ENCODE data around the gene PHF8.

PHF8 gene

DNA sequence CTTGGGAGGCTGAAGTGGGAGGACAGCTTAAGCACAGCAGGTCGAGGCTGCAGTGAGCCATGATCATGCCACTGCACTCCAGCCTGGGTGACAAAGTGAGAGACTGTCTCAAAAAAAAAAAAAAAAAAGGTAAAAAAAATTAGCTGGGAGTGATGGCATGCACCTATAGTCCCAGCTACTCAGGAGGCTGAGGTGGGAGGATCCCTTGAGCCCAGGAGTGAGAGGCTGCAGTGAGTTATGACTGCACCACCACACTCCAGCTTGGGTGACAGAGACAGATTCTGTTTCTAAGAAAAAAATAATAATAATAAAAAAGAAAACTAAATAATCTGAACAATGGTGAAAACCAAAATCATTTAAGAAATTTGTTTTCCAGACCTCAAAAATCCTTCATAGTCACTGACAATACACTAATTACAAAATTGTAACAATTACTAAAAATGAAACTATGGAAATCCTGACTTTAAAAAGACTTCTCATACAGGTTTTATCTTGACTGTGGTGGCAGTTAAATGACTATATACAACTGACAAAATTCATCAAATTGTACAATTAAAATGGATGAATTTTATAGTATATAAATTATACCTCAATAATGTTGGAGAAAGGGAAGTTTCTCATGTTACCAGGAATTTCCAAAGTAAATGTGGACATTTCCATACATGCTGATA, 31.3 kb downstream of the PHF8 start:
- no peak overlapping the region for H3K27ac ChIP-seq (ENCODE audit: low read depth, low read length)
- H3K27me3 ChIP-seq (ENCODE audit: low read length) = no peaks in the 10 kb centered on the region
- no peaks in the 10 kb centered on the region for H3K79me2 ChIP-seq (ENCODE audit: insufficient read depth, low read length)
- no peak for TF ChIP-seq EZH2phosphoT487 (conservative IDR thresholded peaks at IDR 0.05; ENCODE audit: low read length)
- TF ChIP-seq, protein P1, sequence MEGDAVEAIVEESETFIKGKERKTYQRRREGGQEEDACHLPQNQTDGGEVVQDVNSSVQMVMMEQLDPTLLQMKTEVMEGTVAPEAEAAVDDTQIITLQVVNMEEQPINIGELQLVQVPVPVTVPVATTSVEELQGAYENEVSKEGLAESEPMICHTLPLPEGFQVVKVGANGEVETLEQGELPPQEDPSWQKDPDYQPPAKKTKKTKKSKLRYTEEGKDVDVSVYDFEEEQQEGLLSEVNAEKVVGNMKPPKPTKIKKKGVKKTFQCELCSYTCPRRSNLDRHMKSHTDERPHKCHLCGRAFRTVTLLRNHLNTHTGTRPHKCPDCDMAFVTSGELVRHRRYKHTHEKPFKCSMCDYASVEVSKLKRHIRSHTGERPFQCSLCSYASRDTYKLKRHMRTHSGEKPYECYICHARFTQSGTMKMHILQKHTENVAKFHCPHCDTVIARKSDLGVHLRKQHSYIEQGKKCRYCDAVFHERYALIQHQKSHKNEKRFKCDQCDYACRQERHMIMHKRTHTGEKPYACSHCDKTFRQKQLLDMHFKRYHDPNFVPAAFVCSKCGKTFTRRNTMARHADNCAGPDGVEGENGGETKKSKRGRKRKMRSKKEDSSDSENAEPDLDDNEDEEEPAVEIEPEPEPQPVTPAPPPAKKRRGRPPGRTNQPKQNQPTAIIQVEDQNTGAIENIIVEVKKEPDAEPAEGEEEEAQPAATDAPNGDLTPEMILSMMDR (IDR thresholded peaks at IDR 0.05; ENCODE audit: insufficient read depth, low read length, poor library complexity, severe bottlenecking) = no peak
- H4K20me1 ChIP-seq (ENCODE audit: low read depth, low read length) = no peaks in the 10 kb centered on the region
- no peak overlapping the region for H3K9ac ChIP-seq (ENCODE audit: low read length)
- no peak overlapping the region for H3K4me2 ChIP-seq (ENCODE audit: low read depth, low read length, poor library complexity, severe bottlenecking)
- H3K4me3 ChIP-seq (ENCODE audit: insufficient read depth, low read length, poor library complexity, severe bottlenecking) = no peak overlapping the region
- no peak overlapping the region for H2AFZ ChIP-seq (ENCODE audit: low read depth, low read length, severe bottlenecking)
- no peaks in the 10 kb centered on the region for H3K9me2 ChIP-seq (replicated peaks; ENCODE audit: insufficient read depth, low read length)
- no peaks in the 10 kb centered on the region for H3K36me3 ChIP-seq (ENCODE audit: low read length)
- no peaks in the 10 kb centered on the region for H3F3A ChIP-seq (ENCODE audit: insufficient read depth)
- no peaks in the 10 kb centered on the region for H3K9me3 ChIP-seq (ENCODE audit: insufficient read depth, low read length)

DNA sequence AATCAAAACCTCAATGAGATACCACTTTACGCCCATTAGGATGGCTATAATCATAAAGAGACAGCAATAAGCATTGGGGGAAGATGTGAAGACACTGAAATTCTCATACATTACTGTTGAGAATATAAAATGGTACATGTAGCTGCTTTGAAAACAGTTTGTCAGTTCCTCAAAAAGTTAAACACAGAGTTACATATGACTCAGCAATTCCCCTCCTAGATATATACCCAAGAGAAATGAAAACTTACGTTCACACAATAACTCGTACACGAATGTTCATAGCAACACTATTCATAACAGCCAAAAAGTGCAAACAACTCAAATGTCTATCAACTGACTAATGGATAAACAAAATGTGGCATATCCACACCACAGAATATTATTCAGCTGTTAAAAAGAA, 36.6 kb downstream of the PHF8 start:
- H2AFZ ChIP-seq (ENCODE audit: low read depth, low read length, severe bottlenecking) = no peak overlapping the region

DNA sequence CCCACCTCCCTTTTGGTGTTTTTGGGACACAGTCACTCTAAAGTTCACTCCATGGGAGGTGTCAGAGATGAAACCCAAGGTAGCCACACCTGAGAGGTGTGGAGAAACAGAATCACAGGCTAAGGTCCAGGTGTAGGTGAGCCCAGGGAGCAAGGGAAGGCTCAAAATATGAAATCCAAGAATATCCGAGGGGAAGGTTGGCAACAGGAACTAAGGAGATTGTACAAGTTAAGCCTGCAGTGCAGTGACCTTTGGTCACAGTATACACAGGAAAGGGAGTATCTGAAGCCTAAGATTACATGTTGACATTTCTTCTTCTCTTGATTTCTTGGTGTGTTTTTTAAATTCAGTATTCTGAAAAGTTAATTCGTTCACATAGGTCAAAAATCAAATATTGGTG, 46.5 kb downstream of the PHF8 start:
- H4K20me1 ChIP-seq (ENCODE audit: low read depth, low read length) = no peaks in the 10 kb centered on the region
- H3K9me2 ChIP-seq (replicated peaks; ENCODE audit: insufficient read depth, low read length) = no peaks in the 10 kb centered on the region
- no peak overlapping the region for H3K9ac ChIP-seq (ENCODE audit: low read length)
- H3F3A ChIP-seq (ENCODE audit: insufficient read depth) = no peaks in the 10 kb centered on the region
- no peaks in the 10 kb centered on the region for H3K79me2 ChIP-seq (ENCODE audit: insufficient read depth, low read length)
- no peaks in the 10 kb centered on the region for H3K9me3 ChIP-seq (ENCODE audit: insufficient read depth, low read length)
- H3K36me3 ChIP-seq (ENCODE audit: low read length) = no peaks in the 10 kb centered on the region
- H3K4me2 ChIP-seq (ENCODE audit: low read depth, low read length, poor library complexity, severe bottlenecking) = no peak overlapping the region
- H3K4me3 ChIP-seq (ENCODE audit: insufficient read depth, low read length, poor library complexity, severe bottlenecking) = no peak overlapping the region
- no peak overlapping the region for H3K27ac ChIP-seq (ENCODE audit: low read depth, low read length)
- TF ChIP-seq EZH2phosphoT487 (conservative IDR thresholded peaks at IDR 0.05; ENCODE audit: low read length) = no peak
- H2AFZ ChIP-seq (ENCODE audit: low read depth, low read length, severe bottlenecking) = no peak overlapping the region
- H3K27me3 ChIP-seq (ENCODE audit: low read length) = no peaks in the 10 kb centered on the region

More for the DNA sequence above, 36.6 kb downstream of the PHF8 start:
- Histone ChIP-seq H3F3A (ENCODE audit: insufficient read depth) (no peaks in the 10 kb centered on the region), H3K9ac (ENCODE audit: low read length) (no peak overlapping the region), H4K20me1 (ENCODE audit: low read depth, low read length) (no peaks in the 10 kb centered on the region), H3K27me3 (ENCODE audit: low read length) (no peaks in the 10 kb centered on the region), H3K4me2 (ENCODE audit: low read depth, low read length, poor library complexity, severe bottlenecking) (no peak overlapping the region), H3K9me2 (replicated peaks; ENCODE audit: insufficient read depth, low read length) (no peaks in the 10 kb centered on the region), H3K79me2 (ENCODE audit: insufficient read depth, low read length) (no peaks in the 10 kb centered on the region), H3K27ac (ENCODE audit: low read depth, low read length) (no peak overlapping the region), H3K4me3 (ENCODE audit: insufficient read depth, low read length, poor library complexity, severe bottlenecking) (no peak overlapping the region), H3K36me3 (ENCODE audit: low read length) (no peaks in the 10 kb centered on the region), H3K9me3 (ENCODE audit: insufficient read depth, low read length) (no peaks in the 10 kb centered on the region)
- TF ChIP-seq, protein P1 (IDR thresholded peaks at IDR 0.05; ENCODE audit: insufficient read depth, low read length, poor library complexity, severe bottlenecking) = no peak

DNA sequence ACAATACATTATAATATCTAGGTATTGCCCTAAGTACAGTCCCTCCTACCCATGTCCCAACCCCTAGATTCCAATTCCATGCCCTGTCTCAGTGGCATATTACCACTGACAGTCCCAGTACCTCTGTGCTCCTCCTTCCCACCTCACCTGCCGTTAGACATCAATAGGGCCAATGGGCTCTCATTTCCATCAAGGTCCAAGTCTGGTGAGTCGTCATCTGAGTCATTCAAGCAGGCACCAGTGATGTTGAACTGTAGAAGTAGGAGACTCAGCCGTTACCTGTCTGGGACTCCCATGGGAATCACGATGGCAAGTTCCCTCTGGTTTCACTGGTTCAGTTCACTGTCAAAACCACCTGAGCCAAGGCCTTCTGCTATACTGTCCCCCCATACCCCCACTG, 51.7 kb downstream of the PHF8 start:
- Histone ChIP-seq H3K4me2 (ENCODE audit: low read depth, low read length, poor library complexity, severe bottlenecking) (no peak overlapping the region), H2AFZ (ENCODE audit: low read depth, low read length, severe bottlenecking) (no peak overlapping the region), H3K9ac (ENCODE audit: low read length) (no peak overlapping the region), H3K79me2 (ENCODE audit: insufficient read depth, low read length) (no peaks in the 10 kb centered on the region), H3K4me3 (ENCODE audit: insufficient read depth, low read length, poor library complexity, severe bottlenecking) (no peak overlapping the region), H3K27me3 (ENCODE audit: low read length) (no peaks in the 10 kb centered on the region), H3K36me3 (ENCODE audit: low read length) (no peaks in the 10 kb centered on the region), H3K9me3 (ENCODE audit: insufficient read depth, low read length) (no peaks in the 10 kb centered on the region), H3K9me2 (replicated peaks; ENCODE audit: insufficient read depth, low read length) (no peaks in the 10 kb centered on the region), H4K20me1 (ENCODE audit: low read depth, low read length) (no peaks in the 10 kb centered on the region), H3F3A (ENCODE audit: insufficient read depth) (no peaks in the 10 kb centered on the region), H3K27ac (ENCODE audit: low read depth, low read length) (no peak overlapping the region)
- no peak for TF ChIP-seq EZH2phosphoT487 (conservative IDR thresholded peaks at IDR 0.05; ENCODE audit: low read length)
- TF ChIP-seq, protein P1 (IDR thresholded peaks at IDR 0.05; ENCODE audit: insufficient read depth, low read length, poor library complexity, severe bottlenecking) = no peak

All from SU-DHL-6 (cell line).